HG03159 (cell line): ENCODE measurements around the gene BRSK1.

Experiments used
- ATAC-seq: cut with Tn5 transposase; IDR thresholded peaks from one replicate; pipeline ENCODE4 v1.9.1; 2021; ENCODE audit warnings: mild to moderate bottlenecking, moderate library complexity; ENCODE audit not compliant: unreplicated experiment

Gene BRSK1

GRCh38 chr19:55302318-55302703, 18.5 kb downstream of the BRSK1 start:
- no peak for ATAC-seq

GRCh38 chr19:55303477-55303876, 19.7 kb downstream of the BRSK1 start:
- ATAC-seq, result no peak

- no peak for ATAC-seq
These were observed 20.6 kb downstream of the BRSK1 start for GRCh38 chr19:55304279-55304978.

GRCh38 chr19:55304980-55305379, 21.2 kb downstream of the BRSK1 start:
- no peak for ATAC-seq

GRCh38 chr19:55305491-55305890, 21.7 kb downstream of the BRSK1 start:
- no peak for ATAC-seq

- ATAC-seq, result no peak
These were observed 22.3 kb downstream of the BRSK1 start for GRCh38 chr19:55305983-55306562.

GRCh38 chr19:55306712-55307111, 22.9 kb downstream of the BRSK1 start:
- ATAC-seq, result no peak

- ATAC-seq, result no peak
These were observed 24.5 kb downstream of the BRSK1 start for GRCh38 chr19:55308281-55308680.

GRCh38 chr19:55309448-55309847, 25.7 kb downstream of the BRSK1 start:
- no peak for ATAC-seq

GRCh38 chr19:55310498-55310897, 26.7 kb downstream of the BRSK1 start:
- no peak for ATAC-seq

- no peak for ATAC-seq
These were observed 27.6 kb downstream of the BRSK1 start for GRCh38 chr19:55311397-55311796.

- ATAC-seq, result no peak
These were observed 28.0 kb downstream of the BRSK1 start for GRCh38 chr19:55311797-55312196.

GRCh38 chr19:55312621-55313512, 29.1 kb downstream of the BRSK1 start:
- ATAC-seq, result no peak

- no peak for ATAC-seq
These were observed 30.6 kb downstream of the BRSK1 start for GRCh38 chr19:55314396-55314795.

GRCh38 chr19:55315956-55316525, 32.2 kb downstream of the BRSK1 start:
- no peak for ATAC-seq

- no peak for ATAC-seq
These were observed 32.8 kb downstream of the BRSK1 start for GRCh38 chr19:55316646-55317045.

GRCh38 chr19:55319785-55320184, 36.0 kb downstream of the BRSK1 start:
- ATAC-seq, result no peak

- ATAC-seq, result no peak
These were observed 37.1 kb downstream of the BRSK1 start for GRCh38 chr19:55320844-55321419.

- ATAC-seq, result no peak
These were observed 37.8 kb downstream of the BRSK1 start for GRCh38 chr19:55321466-55322137.

GRCh38 chr19:55322204-55322885, 38.5 kb downstream of the BRSK1 start:
- ATAC-seq, result no peak
